Keratinocyte (primary cell): Measurements from ENCODE around the gene SEMA3C. TPM values are rescaled to one million over a fixed set of nuclear protein-coding genes. Genes with fewer than 3 reads are reported as not detected.

Experiments
- DNase-seq: peaks from one replicate; pipeline ENCODE4 v3.0.0-alpha.2; 2011; ENCODE audit warnings: low read depth, missing footprints, low spot score
- FAIRE-seq: peaks from 2 replicates; lab custom pipeline; 2011; peaks lifted over from hg19 to GRCh38; lab: Jason Lieb, UNC
- H2AFZ ChIP-seq: 2 replicates; pipeline ENCODE4 v1.6.0; 2012; ENCODE audit warnings: low read length, control low read depth, inconsistent platforms; ENCODE audit not compliant: control insufficient read depth
- H3K27ac ChIP-seq: 2 replicates; pipeline ENCODE4 v1.5.1; 2011; ENCODE audit warnings: low read length; ENCODE audit not compliant: control insufficient read depth, insufficient read depth
- H3K27me3 ChIP-seq: 3 replicates; pipeline ENCODE4 v1.6.0; 2011; ENCODE audit warnings: low read length; ENCODE audit not compliant: control insufficient read depth, insufficient read depth; ENCODE audit errors: extremely low read depth
- H3K36me3 ChIP-seq, 2 experiments: 2 replicates in 1 of 2; 3 replicates in 1 of 2; pipeline ENCODE4 v1.5.1; 2011; ENCODE audit warnings: low read length in 2 of 2, mild to moderate bottlenecking in 1 of 2; ENCODE audit not compliant: control insufficient read depth in 2 of 2, insufficient read depth in 2 of 2; ENCODE audit errors: extremely low read depth in 1 of 2
- H3K4me1 ChIP-seq: 3 replicates; pipeline ENCODE4 v1.5.1; 2011; ENCODE audit warnings: low read length; ENCODE audit not compliant: control insufficient read depth, insufficient read depth; ENCODE audit errors: extremely low read depth
- H3K4me2 ChIP-seq: 3 replicates; pipeline ENCODE4 v1.6.0; 2011; ENCODE audit warnings: low read depth, low read length; ENCODE audit not compliant: control insufficient read depth, insufficient read depth; ENCODE audit errors: extremely low read depth
- H3K4me3 ChIP-seq, 3 experiments: fragments of 200-600 bp in 1 of 3; sonication (generic) in 1 of 3; 2 replicates in 2 of 3; 3 replicates in 1 of 3; pipeline ENCODE4 v1.5.1; 2011 to 2016; ENCODE audit warnings: low read length in 3 of 3, mild to moderate bottlenecking in 3 of 3, control low read depth in 2 of 3, inconsistent platforms in 1 of 3, low read depth in 1 of 3, mixed read lengths in 1 of 3, mixed run types in 1 of 3, moderate library complexity in 1 of 3; ENCODE audit not compliant: control insufficient read depth in 2 of 3, insufficient read depth in 2 of 3; ENCODE audit errors: extremely low read depth in 1 of 3
- H3K79me2 ChIP-seq: 2 replicates; pipeline ENCODE4 v1.6.0; 2012; ENCODE audit warnings: low read length; ENCODE audit not compliant: control insufficient read depth, insufficient read depth
- H3K9ac ChIP-seq: 3 replicates; pipeline ENCODE4 v1.6.0; 2011; ENCODE audit warnings: low read length; ENCODE audit not compliant: control insufficient read depth, insufficient read depth; ENCODE audit errors: extremely low read depth
- H3K9me1 ChIP-seq: 3 replicates; pipeline ENCODE4 v1.6.0; 2011; ENCODE audit warnings: low read length; ENCODE audit not compliant: control insufficient read depth, insufficient read depth; ENCODE audit errors: extremely low read depth
- H3K9me3 ChIP-seq: 2 replicates; pipeline ENCODE4 v1.5.1; 2012; ENCODE audit warnings: low read depth, low read length; ENCODE audit not compliant: control insufficient read depth
- H4K20me1 ChIP-seq: 3 replicates; pipeline ENCODE4 v1.6.0; 2011; ENCODE audit warnings: low read length; ENCODE audit not compliant: control insufficient read depth, insufficient read depth; ENCODE audit errors: extremely low read depth
- CTCF ChIP-seq, 3 experiments: IDR thresholded peaks in 1 of 3; conservative IDR thresholded peaks in 1 of 3; optimal IDR thresholded peaks in 1 of 3; 2 replicates in 2 of 3; 3 replicates in 1 of 3; pipeline versions ENCODE3 to v1.5.1; 2011; ENCODE audit warnings: low read length in 3 of 3, mild to moderate bottlenecking in 3 of 3, moderate library complexity in 2 of 3, control low read depth in 1 of 3, inconsistent platforms in 1 of 3; ENCODE audit not compliant: insufficient read depth in 2 of 3; ENCODE audit errors: extremely low read depth in 1 of 3
- EZH2 ChIP-seq: IDR thresholded peaks from one replicate; pipeline ENCODE4 v1.6.1; 2012; ENCODE audit warnings: inconsistent platforms, mild to moderate bottlenecking, low read length, moderate library complexity
- dilution Hi-C: fragments of 300-500 bp; cut with MboI; formaldehyde crosslinking; loops from one replicate; pipeline ENCODE4 v1.7.0; 2020; ENCODE audit warnings: low sequenced_read_pairs; ENCODE audit not compliant: extremely low pct_ligation_motif_present
- polyA plus RNA-seq, 5 experiments: library from polyadenylated mRNA; depleted of rRNA in 3 of 5; stranded (reverse) in 3 of 5; stranded (forward) in 1 of 5; unstranded in 1 of 5; fragments of >200 nt; gene quantifications; 1 replicate in 1 of 5; 2 replicates in 3 of 5; 3 replicates in 1 of 5; pipeline versions ENCODE4 v1.2.1 to v1.2.3, GENCODE V29; 2011 to 2012; ENCODE audit warnings: missing spikeins in 2 of 5, low read depth in 1 of 5, low replicate concordance in 1 of 5

SEMA3C gene
- polyA plus RNA-seq, 1 donor (not counting 4 experiments of a cell fraction or from before 2014, with no cell fraction given) = 142 TPM

GRCh38 chr7:80949449-80949848 lies 30.6 kb upstream of the SEMA3C start:
- no peak overlapping the region for H3K9ac ChIP-seq
- no peak overlapping the region for H3K27ac ChIP-seq
- no peaks in the 10 kb centered on the region for H3K36me3 ChIP-seq
- no peaks in the 10 kb centered on the region for H3K79me2 ChIP-seq
- H3K9me3 ChIP-seq = peaks cover 4% of the 10 kb centered on the region
- dilution Hi-C loops = no loop called here
- no peaks in the 10 kb centered on the region for H3K4me1 ChIP-seq
- DNase-seq (no peak), FAIRE-seq (no peak)
- H3K27me3 ChIP-seq = no peaks in the 10 kb centered on the region
- no peak for TF ChIP-seq EZH2
- no peak for TF ChIP-seq CTCF (optimal IDR thresholded peaks at IDR 0.05 in 1 of 3, IDR thresholded peaks at IDR 0.05 in 1 of 3, conservative IDR thresholded peaks at IDR 0.05 in 1 of 3; ENCODE audit: extremely low read depth in 1 of 3, insufficient read depth in 2 of 3, low read length in 3 of 3)
- H3K9me1 ChIP-seq = no peaks in the 10 kb centered on the region
- no peak overlapping the region for H2AFZ ChIP-seq
- H3K4me2 ChIP-seq = no peak overlapping the region
- H3K4me3 ChIP-seq = no peak overlapping the region
- no peaks in the 10 kb centered on the region for H4K20me1 ChIP-seq

- no peak overlapping the region for H3K4me3 ChIP-seq
- H3K9ac ChIP-seq = no peak overlapping the region
- peaks cover 19% of the 10 kb centered on the region for H3K4me1 ChIP-seq
- H2AFZ ChIP-seq = no peak overlapping the region
- H3K9me3 ChIP-seq = peaks cover 4% of the 10 kb centered on the region
- no peaks in the 10 kb centered on the region for H3K36me3 ChIP-seq
- no peak overlapping the region for H3K4me2 ChIP-seq
- FAIRE-seq (no peak), DNase-seq (no peak)
- H3K79me2 ChIP-seq = no peaks in the 10 kb centered on the region
- H4K20me1 ChIP-seq = no peaks in the 10 kb centered on the region
- dilution Hi-C loops = no loop called here
- no peak overlapping the region for H3K27ac ChIP-seq
- no peaks in the 10 kb centered on the region for H3K27me3 ChIP-seq
- TF ChIP-seq CTCF (optimal IDR thresholded peaks at IDR 0.05 in 1 of 3, IDR thresholded peaks at IDR 0.05 in 1 of 3, conservative IDR thresholded peaks at IDR 0.05 in 1 of 3; ENCODE audit: extremely low read depth in 1 of 3, insufficient read depth in 2 of 3, low read length in 3 of 3) = no peak
- no peaks in the 10 kb centered on the region for H3K9me1 ChIP-seq
These were observed 28.0 kb upstream of the SEMA3C start for GRCh38 chr7:80946858-80947257.
